ENCODE measurements around the gene SPOCK3. TPM values are rescaled to one million over a fixed set of nuclear protein-coding genes. Genes with fewer than 3 reads are reported as not detected.

SPOCK3 gene
- polyA plus RNA-seq, 1 experiment, result not detected

DNA sequence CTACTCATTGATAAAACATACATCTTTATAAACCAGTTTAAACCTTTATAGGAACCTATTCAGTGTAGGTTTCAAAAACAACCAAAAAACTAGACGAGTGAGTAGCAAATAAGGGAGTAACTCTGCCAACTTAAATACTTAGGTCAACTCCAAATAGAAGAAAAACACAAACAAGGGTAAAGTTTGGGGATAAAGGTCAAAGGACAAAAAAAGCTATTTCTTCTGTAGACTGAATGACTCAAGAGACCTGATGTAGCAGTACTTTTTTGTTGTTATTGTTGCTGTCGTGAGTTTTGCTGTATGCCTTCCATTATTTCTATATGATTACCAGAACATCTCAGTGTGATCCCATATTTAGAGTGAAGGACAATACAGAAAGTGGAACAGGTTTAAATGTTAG, 199.3 kb downstream of the SPOCK3 start:
- Histone ChIP-seq H3K27me3 (ENCODE audit: control insufficient read depth, insufficient read depth, low read length) (no peaks in the 10 kb centered on the region), H3K36me3 (ENCODE audit: control insufficient read depth, insufficient read depth, low read length) (no peaks in the 10 kb centered on the region), H3K4me3 (ENCODE audit: low read depth, low read length) (no peak overlapping the region)
- ChIA-PET CTCF (interaction anchor here (1.0 kb wide), 2 partner anchors 13 to 19 kb away, joined by 3 read pairs; no protein-coding TSS in a partner anchor), POLR2A (no interaction called here)
- TF ChIP-seq, protein P1, sequence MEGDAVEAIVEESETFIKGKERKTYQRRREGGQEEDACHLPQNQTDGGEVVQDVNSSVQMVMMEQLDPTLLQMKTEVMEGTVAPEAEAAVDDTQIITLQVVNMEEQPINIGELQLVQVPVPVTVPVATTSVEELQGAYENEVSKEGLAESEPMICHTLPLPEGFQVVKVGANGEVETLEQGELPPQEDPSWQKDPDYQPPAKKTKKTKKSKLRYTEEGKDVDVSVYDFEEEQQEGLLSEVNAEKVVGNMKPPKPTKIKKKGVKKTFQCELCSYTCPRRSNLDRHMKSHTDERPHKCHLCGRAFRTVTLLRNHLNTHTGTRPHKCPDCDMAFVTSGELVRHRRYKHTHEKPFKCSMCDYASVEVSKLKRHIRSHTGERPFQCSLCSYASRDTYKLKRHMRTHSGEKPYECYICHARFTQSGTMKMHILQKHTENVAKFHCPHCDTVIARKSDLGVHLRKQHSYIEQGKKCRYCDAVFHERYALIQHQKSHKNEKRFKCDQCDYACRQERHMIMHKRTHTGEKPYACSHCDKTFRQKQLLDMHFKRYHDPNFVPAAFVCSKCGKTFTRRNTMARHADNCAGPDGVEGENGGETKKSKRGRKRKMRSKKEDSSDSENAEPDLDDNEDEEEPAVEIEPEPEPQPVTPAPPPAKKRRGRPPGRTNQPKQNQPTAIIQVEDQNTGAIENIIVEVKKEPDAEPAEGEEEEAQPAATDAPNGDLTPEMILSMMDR (IDR thresholded peaks at IDR 0.05; ENCODE audit: insufficient read depth, low read depth, low read length), result no peak
- DNase-seq (ENCODE audit: low read depth), result no peak

DNA sequence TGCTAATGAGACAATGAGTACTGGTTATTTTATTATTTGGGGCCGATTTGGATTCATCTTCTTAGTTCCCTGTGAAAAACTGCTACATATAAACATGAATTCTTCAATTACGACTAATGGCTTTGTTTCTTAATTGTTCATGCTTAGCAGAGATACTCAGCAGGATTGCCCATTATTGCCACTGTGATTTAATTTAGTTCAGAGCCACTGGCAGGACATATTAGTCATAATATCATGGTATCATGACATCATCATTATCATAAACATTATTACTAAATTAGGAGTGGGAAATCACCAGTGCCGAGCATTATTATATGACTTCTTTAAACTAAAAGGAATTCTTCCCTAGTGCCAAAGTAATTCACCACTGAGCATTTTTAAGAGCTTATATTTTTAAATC, 201.4 kb downstream of the SPOCK3 start:
- no peaks in the 10 kb centered on the region for H3K27me3 ChIP-seq (ENCODE audit: control insufficient read depth, insufficient read depth, low read length)
- H3K4me3 ChIP-seq (ENCODE audit: low read depth, low read length), result no peak overlapping the region
- no peaks in the 10 kb centered on the region for H3K36me3 ChIP-seq (ENCODE audit: control insufficient read depth, insufficient read depth, low read length)
- POLR2A ChIA-PET, result no interaction called here
- TF ChIP-seq, protein P1 (IDR thresholded peaks at IDR 0.05; ENCODE audit: insufficient read depth, low read depth, low read length), result no peak
- DNase-seq (ENCODE audit: low read depth), result no peak
- CTCF ChIA-PET, result no interaction called here

DNA sequence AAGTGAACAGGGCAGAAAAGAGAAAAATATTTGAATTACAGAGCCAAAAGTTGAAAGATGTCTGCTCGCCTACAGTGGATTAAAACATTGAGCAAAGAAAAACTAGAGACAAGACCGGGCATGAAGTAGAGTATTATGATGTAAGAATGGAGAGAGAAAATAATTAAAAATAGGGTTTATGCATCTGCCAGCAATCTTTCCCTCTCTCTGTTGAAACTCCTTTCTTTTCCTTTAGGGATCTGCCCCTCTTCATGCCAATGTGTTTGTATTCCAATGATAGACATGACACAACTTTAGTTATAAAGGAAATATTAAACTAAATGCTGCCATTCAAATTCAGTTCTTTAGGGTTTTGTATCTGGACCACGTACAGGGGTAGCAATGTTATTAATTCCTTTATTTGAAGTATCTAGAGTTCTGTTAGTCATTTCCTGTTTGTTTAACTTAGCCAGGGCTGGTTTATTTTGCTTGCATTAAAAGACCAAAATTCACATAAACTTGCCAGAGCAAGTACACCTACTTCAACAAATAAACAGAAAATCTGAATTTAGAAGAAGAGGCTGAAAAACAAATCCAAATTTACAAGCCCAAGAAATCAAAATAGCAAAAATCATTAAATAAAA, 202.6 kb downstream of the SPOCK3 start:
- Histone ChIP-seq H3K27me3 (ENCODE audit: control insufficient read depth, insufficient read depth, low read length) (no peaks in the 10 kb centered on the region), H3K4me3 (ENCODE audit: low read depth, low read length) (no peak overlapping the region), H3K36me3 (ENCODE audit: control insufficient read depth, insufficient read depth, low read length) (no peaks in the 10 kb centered on the region)
- TF ChIP-seq, protein P1 (IDR thresholded peaks at IDR 0.05; ENCODE audit: insufficient read depth, low read depth, low read length), result no peak
- CTCF ChIA-PET, result interaction anchor here (1.0 kb wide), 1 partner anchor 10 kb away, joined by 5 read pairs; no protein-coding TSS in a partner anchor
- DNase-seq (ENCODE audit: low read depth), result no peak
- POLR2A ChIA-PET, result no interaction called here

DNA sequence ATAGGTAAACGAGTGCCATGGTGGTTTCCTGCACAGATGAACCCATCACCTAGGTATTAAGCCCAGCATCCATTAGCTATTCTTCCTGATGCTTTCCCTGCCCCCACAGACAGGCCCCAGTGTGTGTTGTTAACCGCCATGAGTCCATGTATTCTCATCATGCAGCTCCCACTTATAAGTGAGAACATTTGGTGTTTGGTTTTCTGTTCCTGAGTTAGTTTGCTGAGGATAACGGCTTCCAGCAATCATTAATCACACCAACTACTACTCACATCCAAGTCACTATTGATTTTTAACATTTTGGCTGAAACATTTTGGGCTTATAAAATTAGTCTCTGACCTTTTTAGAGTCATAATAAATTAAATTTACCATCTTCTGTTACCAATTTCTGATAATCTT, 205.3 kb downstream of the SPOCK3 start:
- TF ChIP-seq, protein P1 (IDR thresholded peaks at IDR 0.05; ENCODE audit: insufficient read depth, low read depth, low read length), result no peak
- H3K4me3 ChIP-seq (ENCODE audit: low read depth, low read length), result no peak overlapping the region
- H3K36me3 ChIP-seq (ENCODE audit: control insufficient read depth, insufficient read depth, low read length), result no peaks in the 10 kb centered on the region
- no peaks in the 10 kb centered on the region for H3K27me3 ChIP-seq (ENCODE audit: control insufficient read depth, insufficient read depth, low read length)
- POLR2A ChIA-PET, result no interaction called here
- no peak for DNase-seq (ENCODE audit: low read depth)
- CTCF ChIA-PET, result no interaction called here

DNA sequence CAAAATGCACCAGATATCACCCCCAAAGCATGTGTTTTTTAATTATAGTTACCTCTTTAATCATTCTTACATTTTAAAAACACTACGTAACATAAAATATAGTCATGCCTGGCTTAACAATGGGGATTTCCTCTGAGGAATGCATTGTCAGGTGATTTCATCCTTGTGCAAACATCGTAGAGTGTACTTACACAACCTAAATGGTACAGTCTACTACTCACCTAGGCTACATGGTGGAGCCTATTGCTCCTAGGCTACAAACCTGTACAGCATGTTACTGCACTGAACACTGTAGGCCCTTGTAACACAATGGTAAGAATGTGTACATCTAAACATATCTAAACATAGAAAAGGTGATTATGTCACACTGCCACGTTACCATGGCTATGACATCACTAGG, 208.6 kb downstream of the SPOCK3 start:
- no peak for DNase-seq (ENCODE audit: low read depth)
- ChIA-PET CTCF (no interaction called here), POLR2A (no interaction called here)
- Histone ChIP-seq H3K4me3 (ENCODE audit: low read depth, low read length) (no peak overlapping the region), H3K36me3 (ENCODE audit: control insufficient read depth, insufficient read depth, low read length) (no peaks in the 10 kb centered on the region), H3K27me3 (ENCODE audit: control insufficient read depth, insufficient read depth, low read length) (no peaks in the 10 kb centered on the region)
- TF ChIP-seq, protein P1 (IDR thresholded peaks at IDR 0.05; ENCODE audit: insufficient read depth, low read depth, low read length), result no peak

Data from BJ (cell line).